Measurements from ENCODE around the gene GPR35.
A peak's percentile ranks its signal among the peaks of the same experiment; 100 is the strongest.
"Not testable (repeated sequence)": the region's sequence is repeated elsewhere in the genome, so short reads cannot be mapped to it uniquely, and the experiment has no call there.

GPR35 gene

DNA sequence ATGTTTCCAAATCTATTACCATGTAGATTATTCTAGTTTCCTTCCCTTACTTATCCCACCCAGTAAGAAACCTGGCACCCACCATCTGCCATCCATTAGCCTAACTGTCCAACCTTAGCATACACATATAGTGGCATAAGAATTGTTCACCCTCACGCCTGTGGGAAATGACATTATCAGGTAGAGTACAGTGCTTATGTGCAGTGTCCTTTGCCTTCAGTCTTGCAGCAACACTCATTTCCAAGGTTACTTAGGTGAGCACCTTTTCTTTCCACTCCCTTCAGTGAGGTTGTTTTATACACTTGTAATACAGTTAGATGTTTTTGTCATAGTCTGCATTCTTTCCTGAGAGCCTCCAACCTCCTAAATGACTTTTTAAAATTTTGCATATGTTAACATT is 39.3 kb downstream of the GPR35 start:
- DNase-seq: no peak

DNA sequence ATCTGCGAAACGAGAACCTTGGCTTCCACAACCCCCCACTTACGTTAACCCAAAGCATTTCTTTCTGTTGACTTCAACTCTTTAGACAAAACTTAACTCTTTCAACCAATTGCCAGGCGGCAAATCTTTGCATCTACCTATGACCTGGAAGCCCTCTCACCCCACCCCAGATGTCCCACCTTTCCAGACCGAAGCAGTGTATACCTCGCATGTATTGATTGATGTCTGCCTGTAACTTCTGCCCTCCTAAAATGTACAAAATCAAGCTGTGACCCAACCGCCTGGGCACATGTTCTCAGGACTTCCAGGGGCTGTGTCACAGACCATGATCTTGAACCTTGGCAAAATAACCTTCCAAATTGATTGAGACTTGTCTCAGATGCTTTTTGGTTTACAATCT is 45.1 kb downstream of the GPR35 start:
- no peak for DNase-seq

GRCh38 chr2:240670950-240671349 is 45.7 kb downstream of the GPR35 start:
- DNase-seq: no peak

DNA sequence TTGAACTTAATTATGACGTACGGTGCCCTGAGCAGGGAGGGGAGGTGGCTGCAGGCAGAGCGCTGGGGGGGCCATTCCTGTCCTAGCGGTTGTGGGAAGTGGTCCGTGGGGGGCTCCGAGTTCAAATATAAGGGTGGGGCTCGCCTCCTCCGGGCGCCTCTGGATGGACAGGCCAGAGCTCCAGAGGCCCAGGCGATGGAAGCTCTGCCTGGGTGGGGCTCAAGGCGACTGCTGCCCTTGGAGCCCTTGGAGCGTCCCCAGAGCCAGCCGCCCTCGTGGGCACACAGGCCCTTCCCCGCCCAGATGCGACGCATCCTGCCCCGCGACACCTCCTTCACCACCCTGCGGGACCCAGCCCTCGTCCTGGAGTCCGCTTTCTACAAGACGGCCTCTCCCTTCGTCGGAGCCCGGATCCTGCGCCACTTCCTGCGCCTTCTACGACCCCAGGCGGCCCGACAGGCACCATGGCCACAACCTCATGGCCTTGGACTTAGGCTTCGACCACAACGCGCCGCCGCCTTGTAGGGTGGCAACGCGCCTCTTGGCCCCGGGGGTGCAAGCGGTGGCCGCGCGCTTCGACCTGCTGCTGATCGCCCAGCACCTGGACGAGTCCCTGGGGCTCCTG is 46.9 kb downstream of the GPR35 start:
- no peak for DNase-seq

- DNase-seq: peak; percentile 22
Measured at GRCh38 chr2:240672701-240673190, 47.5 kb downstream of the GPR35 start.

- not testable (repeated sequence) for DNase-seq
Measured at GRCh38 chr2:240674461-240675184, 49.3 kb downstream of the GPR35 start.

DNA sequence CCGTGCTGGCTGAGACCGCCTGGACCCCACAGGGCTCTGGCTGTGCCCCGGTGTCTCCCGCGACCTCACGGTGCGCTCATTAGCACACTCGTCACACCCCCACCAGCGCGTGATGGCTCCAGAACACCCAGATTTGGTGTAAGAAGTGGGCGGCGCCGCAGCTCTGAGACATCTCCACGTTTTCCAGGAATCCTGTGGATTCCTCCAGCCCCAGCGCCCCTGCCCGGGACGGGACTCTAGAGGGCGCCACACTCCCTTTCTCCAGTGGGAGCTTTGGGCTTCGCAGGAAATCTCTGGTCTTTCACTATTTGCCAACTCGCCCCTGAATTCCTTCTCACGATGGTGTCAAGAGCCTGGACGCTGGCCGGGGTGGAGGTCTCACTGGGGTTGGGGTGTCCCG is 50.1 kb downstream of the GPR35 start:
- DNase-seq: not testable (repeated sequence)

- DNase-seq: not testable (repeated sequence)
Measured at GRCh38 chr2:240678043-240678442, 52.8 kb downstream of the GPR35 start.

GRCh38 chr2:240678909-240679308 is 53.6 kb downstream of the GPR35 start:
- not testable (repeated sequence) for DNase-seq

GRCh38 chr2:240680185-240680584 is 54.9 kb downstream of the GPR35 start:
- not testable (repeated sequence) for DNase-seq
